Breast epithelium (tissue), 4 donors: ENCODE data around the gene ANKS1B. TPM values are rescaled to one million over a fixed set of nuclear protein-coding genes. Genes with fewer than 3 reads are reported as not detected.

Experiments used
- DNase-seq, 2 donors: peaks; one replicate each; pipeline ENCODE4 v3.0.0-alpha.2; 2019; ENCODE audit warnings: low spot score in 2 of 2
- H3K27ac ChIP-seq, 2 donors: fragments of 200-600 bp; sonication (generic) in 1 of 2; one replicate each; pipeline ENCODE4 v1.5.1; 2016 to 2019; ENCODE audit warnings: mild to moderate bottlenecking in 1 of 2
- H3K27me3 ChIP-seq, 2 donors: fragments of 200-600 bp; sonication (generic) in 1 of 2; one replicate each; pipeline versions ENCODE4 v1.5.1 to v1.6.0; 2017 to 2019; ENCODE audit warnings: control low read depth in 1 of 2, mild to moderate bottlenecking in 1 of 2
- H3K36me3 ChIP-seq: fragments of 200-600 bp; one replicate; pipeline ENCODE4 v1.5.1; 2019
- H3K4me1 ChIP-seq, 2 donors: fragments of 200-600 bp; sonication (generic); one replicate each; pipeline ENCODE4 v1.5.1; 2016 to 2019; ENCODE audit warnings: control low read depth in 1 of 2
- H3K4me3 ChIP-seq, 3 donors: fragments of 200-600 bp; sonication (generic); 1 replicate in 2 of 3; 2 replicates in 1 of 3; pipeline ENCODE4 v1.5.1; 2016 to 2019; ENCODE audit warnings: mild to moderate bottlenecking in 3 of 3, moderate library complexity in 2 of 3
- H3K9me3 ChIP-seq, 2 donors: fragments of 200-600 bp; sonication (generic) in 1 of 2; one replicate each; pipeline ENCODE4 v1.5.1; 2016 to 2019; ENCODE audit warnings: control low read depth in 1 of 2
- POLR2A ChIP-seq: fragments of 450-650 bp; IDR thresholded peaks from one replicate; pipeline ENCODE4 v1.6.1; 2016; ENCODE audit warnings: antibody characterized with exemption, mild to moderate bottlenecking, moderate library complexity
- POLR2AphosphoS5 ChIP-seq, 3 donors: sonication (generic); formaldehyde crosslinking; IDR thresholded peaks; one replicate each; pipeline ENCODE4 v1.6.1; 2017; ENCODE audit warnings: antibody characterized with exemption in 3 of 3
- intact Hi-C: fragments of 100-400 bp; cut with DNase I; formaldehyde crosslinking; loops from one replicate; pipeline ENCODE4 v1.15.1; 2023; ENCODE audit warnings: low total_unique reads
- total RNA-seq, 3 donors: library from RNA; depleted of rRNA; stranded (reverse); fragments of >200 nt; gene quantifications; one replicate each; pipeline ENCODE4 v1.1.0, GENCODE V29; 2016
- TF ChIP-seq, protein P1 (sequence below), 3 donors: fragments of 450-650 bp; IDR thresholded peaks; one replicate each; pipeline ENCODE4 v1.5.1; 2016 to 2017; ENCODE audit warnings: antibody characterized with exemption in 3 of 3, mild to moderate bottlenecking in 3 of 3, moderate library complexity in 3 of 3

The ANKS1B gene
- total RNA-seq, 3 donors from 2014 or later, result 16.6 to 115 (median 32.4) TPM

DNA sequence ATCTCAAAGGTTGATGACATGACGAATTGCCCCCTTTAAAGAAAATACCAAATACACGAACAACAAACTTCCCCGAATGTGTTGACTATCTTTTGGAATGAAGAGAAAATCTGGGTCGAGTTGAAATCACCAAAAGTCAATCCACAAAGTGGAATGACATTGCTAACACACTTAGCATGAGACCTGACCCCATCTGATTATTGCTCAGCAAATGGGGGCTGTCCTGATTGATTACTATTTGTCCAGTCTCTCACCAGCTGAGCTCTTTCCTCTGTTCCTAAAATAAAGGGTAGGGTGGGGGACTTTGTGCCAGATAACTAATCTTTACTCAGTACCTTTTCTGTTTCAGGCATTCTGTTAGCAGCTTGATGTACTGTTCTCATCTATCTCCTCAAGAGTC lies 1116.2 kb downstream of the ANKS1B start:
- DNase-seq, result no peak
- Histone ChIP-seq H3K27ac (no peak overlapping the region), H3K9me3 (no peaks in the 10 kb centered on the region), H3K4me1 (no peaks in the 10 kb centered on the region), H3K4me3 (no peak overlapping the region), H3K36me3 (no peaks in the 10 kb centered on the region), H3K27me3 (no peaks in the 10 kb centered on the region)
- intact Hi-C loops, result no loop called here
- TF ChIP-seq, protein P1, sequence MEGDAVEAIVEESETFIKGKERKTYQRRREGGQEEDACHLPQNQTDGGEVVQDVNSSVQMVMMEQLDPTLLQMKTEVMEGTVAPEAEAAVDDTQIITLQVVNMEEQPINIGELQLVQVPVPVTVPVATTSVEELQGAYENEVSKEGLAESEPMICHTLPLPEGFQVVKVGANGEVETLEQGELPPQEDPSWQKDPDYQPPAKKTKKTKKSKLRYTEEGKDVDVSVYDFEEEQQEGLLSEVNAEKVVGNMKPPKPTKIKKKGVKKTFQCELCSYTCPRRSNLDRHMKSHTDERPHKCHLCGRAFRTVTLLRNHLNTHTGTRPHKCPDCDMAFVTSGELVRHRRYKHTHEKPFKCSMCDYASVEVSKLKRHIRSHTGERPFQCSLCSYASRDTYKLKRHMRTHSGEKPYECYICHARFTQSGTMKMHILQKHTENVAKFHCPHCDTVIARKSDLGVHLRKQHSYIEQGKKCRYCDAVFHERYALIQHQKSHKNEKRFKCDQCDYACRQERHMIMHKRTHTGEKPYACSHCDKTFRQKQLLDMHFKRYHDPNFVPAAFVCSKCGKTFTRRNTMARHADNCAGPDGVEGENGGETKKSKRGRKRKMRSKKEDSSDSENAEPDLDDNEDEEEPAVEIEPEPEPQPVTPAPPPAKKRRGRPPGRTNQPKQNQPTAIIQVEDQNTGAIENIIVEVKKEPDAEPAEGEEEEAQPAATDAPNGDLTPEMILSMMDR (IDR thresholded peaks at IDR 0.05), result no peak
- no peak for TF ChIP-seq POLR2A
- TF ChIP-seq POLR2AphosphoS5 (IDR thresholded peaks at IDR 0.05), result no peak

DNA sequence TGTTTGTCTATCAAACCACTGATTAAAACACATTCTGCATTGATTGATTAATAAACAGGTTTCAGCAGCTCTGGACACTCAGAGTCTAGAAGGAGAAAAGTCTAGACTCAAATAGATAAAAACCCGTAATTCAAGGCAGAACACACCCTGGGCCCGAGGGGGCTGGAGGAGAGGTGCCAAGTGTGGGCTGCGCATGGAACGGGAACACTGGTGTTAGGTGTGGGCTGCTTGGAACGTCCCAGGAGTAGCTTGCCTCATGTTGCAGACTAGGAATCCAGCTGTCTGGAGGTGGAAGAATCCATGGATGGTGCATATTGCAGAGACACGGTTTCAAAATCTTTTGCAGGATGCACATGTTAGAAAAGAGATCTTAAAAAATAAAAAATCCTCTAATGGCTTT lies 1116.7 kb downstream of the ANKS1B start:
- no peaks in the 10 kb centered on the region for H3K4me1 ChIP-seq
- intact Hi-C loops, result no loop called here
- no peak overlapping the region for H3K4me3 ChIP-seq
- no peaks in the 10 kb centered on the region for H3K9me3 ChIP-seq
- DNase-seq, result no peak
- no peaks in the 10 kb centered on the region for H3K36me3 ChIP-seq
- H3K27ac ChIP-seq, result no peak overlapping the region
- TF ChIP-seq, protein P1 (IDR thresholded peaks at IDR 0.05), result no peak
- TF ChIP-seq POLR2AphosphoS5 (IDR thresholded peaks at IDR 0.05) (no peak), POLR2A (no peak)
- H3K27me3 ChIP-seq, result no peaks in the 10 kb centered on the region

DNA sequence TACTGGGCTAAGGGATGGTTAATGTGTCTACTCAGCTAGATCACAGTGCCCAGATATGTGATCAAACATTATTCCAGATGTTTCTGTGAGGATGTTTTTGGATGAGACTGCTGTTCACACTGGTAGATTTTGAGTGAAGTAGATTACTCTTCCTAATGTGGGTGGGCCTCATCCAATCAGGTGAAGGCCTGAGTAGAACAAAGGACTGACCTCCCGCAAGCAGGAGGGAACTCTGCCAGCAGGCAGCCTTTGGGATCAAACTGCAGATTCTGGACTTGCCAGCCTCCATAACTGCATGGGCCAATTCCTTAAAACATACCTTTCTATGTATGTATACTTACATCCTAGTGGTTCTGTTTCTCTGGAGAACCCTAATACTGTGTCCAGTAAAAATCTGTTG lies 1120.4 kb downstream of the ANKS1B start:
- H3K27ac ChIP-seq, result no peak overlapping the region
- DNase-seq, result no peak
- H3K36me3 ChIP-seq, result no peaks in the 10 kb centered on the region
- H3K4me1 ChIP-seq, result no peaks in the 10 kb centered on the region
- H3K9me3 ChIP-seq, result no peaks in the 10 kb centered on the region
- no peak for TF ChIP-seq POLR2A
- TF ChIP-seq POLR2AphosphoS5 (IDR thresholded peaks at IDR 0.05), result no peak
- TF ChIP-seq, protein P1 (IDR thresholded peaks at IDR 0.05), result no peak
- intact Hi-C loops, result no loop called here
- H3K27me3 ChIP-seq, result no peaks in the 10 kb centered on the region
- H3K4me3 ChIP-seq, result no peak overlapping the region

DNA sequence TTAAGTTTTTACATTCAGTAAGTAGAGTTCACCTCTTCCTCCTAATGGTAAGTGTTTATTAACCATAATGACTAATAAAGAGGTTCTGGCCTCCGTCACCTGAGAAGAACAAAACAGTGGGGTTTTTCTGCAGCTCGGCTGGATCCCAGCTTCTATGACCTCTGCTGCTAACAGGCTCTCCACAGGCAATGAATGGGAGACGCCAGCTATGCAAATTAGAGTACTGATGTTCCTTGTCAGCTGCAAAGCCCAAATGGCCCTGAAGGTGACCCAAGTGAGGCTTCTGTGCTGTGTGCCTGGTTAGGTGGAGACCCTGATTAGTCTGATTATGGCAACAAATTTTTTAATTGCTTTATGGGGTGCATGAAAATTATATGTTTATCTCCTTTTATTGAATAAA lies 1121.6 kb downstream of the ANKS1B start:
- Histone ChIP-seq H3K4me1 (no peaks in the 10 kb centered on the region), H3K27me3 (no peaks in the 10 kb centered on the region), H3K36me3 (no peaks in the 10 kb centered on the region), H3K9me3 (no peaks in the 10 kb centered on the region), H3K27ac (no peak overlapping the region), H3K4me3 (no peak overlapping the region)
- intact Hi-C loops, result no loop called here
- no peak for DNase-seq
- TF ChIP-seq, protein P1 (IDR thresholded peaks at IDR 0.05), result no peak
- TF ChIP-seq POLR2AphosphoS5 (IDR thresholded peaks at IDR 0.05) (no peak), POLR2A (no peak)

DNA sequence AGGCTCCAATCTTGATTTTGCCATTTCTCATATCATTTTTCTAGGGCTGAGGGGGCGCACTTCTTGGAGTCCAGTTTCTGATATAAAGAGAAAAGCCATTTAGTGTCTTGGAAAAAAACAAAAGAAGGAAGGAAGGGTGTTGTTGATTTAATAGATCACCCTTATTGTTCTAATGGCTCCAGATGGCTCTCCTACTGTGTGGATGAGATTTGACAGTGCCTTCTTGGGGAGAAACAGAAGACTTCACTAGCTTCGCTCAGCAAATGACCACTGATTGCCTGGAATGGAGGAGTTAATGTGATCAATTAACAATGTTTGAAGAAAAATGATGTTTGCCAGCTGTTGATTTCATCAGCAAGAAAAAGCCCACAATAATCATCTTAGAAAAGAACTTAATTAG lies 1123.5 kb downstream of the ANKS1B start:
- intact Hi-C loops, result loop anchor here (1.0 kb wide), 1 partner anchor 20 kb away; no protein-coding TSS in a partner anchor
- Histone ChIP-seq H3K4me1 (no peaks in the 10 kb centered on the region), H3K27me3 (no peaks in the 10 kb centered on the region), H3K27ac (no peak overlapping the region), H3K36me3 (no peaks in the 10 kb centered on the region), H3K4me3 (no peak overlapping the region), H3K9me3 (no peaks in the 10 kb centered on the region)
- TF ChIP-seq POLR2A (no peak), POLR2AphosphoS5 (IDR thresholded peaks at IDR 0.05) (no peak)
- TF ChIP-seq, protein P1 (IDR thresholded peaks at IDR 0.05), result no peak
- no peak for DNase-seq
